Measurements from ENCODE around the gene THADA.
"Not testable (repeated sequence)": the region's sequence is repeated elsewhere in the genome, so short reads cannot be mapped to it uniquely, and the experiment has no call there.

Gene THADA

GRCh38 chr2:43540021-43540779, 55.6 kb downstream of the THADA start:
- DNase-seq = peak; percentile 13

DNA sequence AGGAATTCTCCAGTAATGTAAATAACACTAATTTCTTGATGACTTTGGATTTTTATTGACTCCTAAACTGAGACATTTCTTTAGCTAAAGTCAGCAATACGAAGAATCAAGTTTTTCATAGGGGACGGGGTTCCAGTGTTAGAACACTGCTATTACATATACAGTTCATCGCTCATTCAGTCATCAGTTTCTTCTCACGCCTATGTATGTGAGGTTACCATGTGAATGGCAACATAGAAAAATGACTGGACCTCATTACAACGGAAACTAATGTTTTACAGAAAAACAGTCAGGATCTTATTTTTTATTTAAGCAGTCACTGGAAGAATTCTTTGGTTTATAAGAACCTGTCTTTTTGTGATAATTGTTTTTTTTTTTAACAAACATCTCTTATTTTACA, 56.4 kb downstream of the THADA start:
- no peak for DNase-seq

DNA sequence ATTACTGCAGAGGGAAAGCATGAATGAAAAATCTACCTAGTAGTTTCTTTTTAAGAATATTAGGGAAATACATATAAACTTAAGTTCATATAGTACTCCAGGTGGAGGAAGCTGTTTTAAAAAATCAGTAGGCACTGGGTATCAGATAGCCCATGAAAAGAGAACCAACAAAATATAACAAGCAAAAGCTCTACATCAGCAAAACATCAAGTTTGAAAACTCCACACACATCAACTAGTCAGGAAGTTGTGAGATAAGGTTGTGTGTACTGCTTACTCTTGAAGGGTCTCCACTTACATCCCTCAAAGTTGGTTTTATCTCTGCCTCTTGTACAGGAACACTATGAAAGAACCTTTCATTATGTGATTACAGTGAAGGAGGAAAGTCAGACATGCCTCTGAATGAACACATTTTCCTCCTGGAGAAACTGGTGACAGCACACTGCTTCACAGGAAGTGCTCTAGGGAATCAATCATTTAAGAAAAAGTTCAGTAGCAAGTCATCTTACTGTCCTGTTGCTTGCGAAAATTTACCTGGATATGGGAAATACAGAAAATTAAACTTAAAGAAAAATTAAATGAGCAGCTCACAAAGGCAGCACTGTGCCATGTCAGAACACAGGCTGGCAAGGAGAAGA, 57.7 kb downstream of the THADA start:
- no peak for DNase-seq

DNA sequence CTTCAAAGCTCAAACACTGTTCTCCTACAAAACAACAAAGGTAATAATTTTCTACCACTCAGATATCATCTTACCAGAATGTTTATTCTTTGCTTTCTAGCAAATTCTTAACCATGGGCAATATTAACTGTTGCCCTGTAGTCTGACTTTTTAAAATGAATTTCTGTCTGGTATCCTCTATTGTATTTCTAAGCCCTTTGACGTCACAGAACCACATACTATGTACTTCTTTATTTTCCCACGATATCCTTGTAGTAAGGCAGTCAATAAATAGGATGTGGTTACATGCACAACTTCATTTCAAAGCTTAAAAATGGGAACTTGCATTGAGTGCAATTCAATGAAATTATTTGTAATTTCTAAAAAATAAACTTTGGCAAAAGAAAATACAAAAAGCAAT, 58.7 kb downstream of the THADA start:
- no peak for DNase-seq

- no peak for DNase-seq
These were observed 61.3 kb downstream of the THADA start for GRCh38 chr2:43534569-43534968.

DNA sequence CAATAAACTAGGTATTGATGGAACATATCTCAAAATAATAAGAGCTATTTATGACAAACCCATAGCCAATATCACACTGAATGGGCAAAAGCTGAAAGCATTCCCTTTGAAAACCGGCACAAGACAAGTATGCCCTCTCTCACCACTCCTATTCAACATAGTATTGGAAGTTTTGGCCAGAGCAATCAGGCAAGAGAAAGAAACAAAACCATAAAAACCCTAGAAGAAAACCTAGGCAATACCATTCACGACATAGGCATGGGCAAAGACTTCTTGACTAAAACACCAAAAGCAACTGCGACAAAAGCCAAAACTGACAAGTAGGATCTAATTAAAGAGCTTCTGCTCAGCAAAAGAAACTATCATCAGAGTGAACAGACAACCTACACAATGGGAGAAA, 63.3 kb downstream of the THADA start:
- not testable (repeated sequence) for DNase-seq

GRCh38 chr2:43531251-43531650, 64.6 kb downstream of the THADA start:
- DNase-seq = no peak

- no peak for DNase-seq
These were observed 68.8 kb downstream of the THADA start for GRCh38 chr2:43526994-43527393.

- DNase-seq = no peak
These were observed 70.3 kb downstream of the THADA start for GRCh38 chr2:43525506-43525905.

DNA sequence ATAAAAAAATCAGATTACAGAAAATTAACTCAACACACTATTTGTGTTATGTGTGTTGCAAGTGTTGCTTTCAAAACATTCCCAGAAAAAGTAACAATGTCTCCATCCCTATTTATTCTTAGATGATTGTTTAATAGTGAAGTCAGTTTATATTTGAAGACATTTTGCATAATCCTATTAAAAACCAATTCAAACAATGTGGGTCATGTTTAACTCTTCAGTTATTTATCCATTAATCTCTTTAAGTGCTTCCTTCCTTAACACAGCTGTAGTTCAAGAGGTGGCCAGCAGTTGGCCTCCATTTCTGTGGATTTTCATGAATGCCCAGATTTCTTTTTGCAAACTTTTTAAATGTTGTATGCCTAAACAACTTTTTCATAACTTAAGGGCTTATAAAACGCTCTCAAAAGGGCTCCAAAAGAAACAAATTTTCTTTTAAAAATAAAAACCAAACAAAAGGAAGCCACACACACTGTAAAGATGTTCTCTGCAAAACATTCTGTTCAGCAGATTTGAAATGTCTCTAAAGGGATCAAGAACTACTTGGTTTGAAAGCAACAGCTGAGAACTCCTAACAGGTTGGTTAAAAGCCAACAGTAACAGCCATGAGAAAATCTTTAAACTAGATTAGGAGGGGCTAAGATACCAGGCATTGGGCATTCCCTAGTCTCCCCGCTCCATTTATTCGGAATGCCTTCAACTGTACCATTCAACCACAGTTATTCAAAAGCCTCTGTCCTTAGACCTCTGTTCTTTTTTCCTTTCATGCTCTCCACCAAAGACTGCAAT, 71.5 kb downstream of the THADA start:
- DNase-seq = no peak

GRCh38 chr2:43522177-43522576, 73.7 kb downstream of the THADA start:
- DNase-seq = no peak

DNA sequence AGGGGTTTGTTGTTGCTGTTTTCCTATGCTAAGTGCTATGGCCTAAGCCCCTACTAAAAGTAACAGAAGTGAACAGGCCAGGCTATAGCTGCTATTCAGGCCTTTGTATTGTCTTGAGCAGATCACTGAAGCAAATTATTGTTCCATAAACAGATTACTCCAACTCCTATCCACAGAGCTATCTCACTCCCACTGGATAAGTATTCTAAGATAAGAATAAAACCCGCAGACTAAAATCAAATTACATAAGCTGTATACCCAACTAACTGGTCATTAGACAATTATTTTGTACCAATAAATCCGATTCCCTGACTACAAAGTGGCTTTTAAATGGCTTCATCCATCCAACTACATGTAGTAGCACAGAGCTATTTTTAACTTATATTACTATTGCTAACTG, 74.3 kb downstream of the THADA start:
- DNase-seq = no peak

DNA sequence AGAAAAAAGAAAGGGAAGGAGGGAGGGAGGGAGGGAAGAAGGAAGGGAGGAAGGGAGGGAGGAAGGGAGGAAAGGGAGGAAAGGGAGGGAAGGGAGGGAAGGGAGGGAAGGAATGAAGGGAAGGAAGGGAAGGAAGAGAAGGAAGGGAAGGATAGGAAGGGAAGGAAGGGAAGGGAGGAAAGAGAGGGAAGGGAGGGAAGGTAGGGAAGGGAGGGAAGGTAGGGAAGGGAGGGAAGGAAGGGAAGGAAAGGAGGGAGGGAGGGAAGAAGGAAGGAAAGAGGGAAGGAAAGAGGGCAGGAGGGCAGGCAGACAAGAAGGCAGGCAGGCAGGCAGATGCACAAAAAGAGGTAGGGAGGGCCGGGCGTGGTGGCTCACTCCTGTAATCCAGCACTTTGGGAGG, 74.9 kb downstream of the THADA start:
- no peak for DNase-seq

DNA sequence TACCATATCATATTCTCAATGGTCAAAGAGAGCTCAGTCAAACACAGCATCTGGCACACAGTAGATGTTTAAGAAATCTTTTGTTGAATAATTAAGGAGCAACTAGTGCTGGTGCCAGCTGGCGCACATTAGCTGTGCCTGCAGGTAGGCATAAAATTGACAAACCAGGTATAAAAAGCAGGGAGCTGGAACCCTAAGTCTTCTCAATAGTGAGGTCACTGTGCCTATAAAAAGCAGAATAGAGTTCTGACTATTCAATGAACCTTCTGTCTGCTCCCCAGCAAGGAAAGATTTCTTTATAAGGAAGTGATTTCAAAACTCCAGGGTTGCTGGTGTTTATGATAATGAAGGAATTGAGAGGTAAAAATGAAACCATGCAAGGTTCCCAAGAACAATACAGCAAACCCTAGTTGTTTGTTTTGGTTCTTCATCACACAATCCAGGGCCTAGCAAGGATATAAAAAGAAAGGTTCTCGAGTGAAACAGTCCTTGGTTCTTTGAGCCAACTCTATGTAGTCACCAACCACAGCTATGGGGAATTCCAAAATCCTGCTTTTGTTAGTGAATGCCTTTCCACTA, 76.1 kb downstream of the THADA start:
- peak; percentile 77 for DNase-seq

GRCh38 chr2:43518718-43519117, 77.1 kb downstream of the THADA start:
- no peak for DNase-seq

GRCh38 chr2:43518181-43518580, 77.7 kb downstream of the THADA start:
- DNase-seq = no peak

- DNase-seq = no peak
These were observed 79.9 kb downstream of the THADA start for GRCh38 chr2:43515807-43516497.

GRCh38 chr2:43515248-43515647, 80.6 kb downstream of the THADA start:
- DNase-seq = no peak

- DNase-seq = no peak
These were observed 82.0 kb downstream of the THADA start for GRCh38 chr2:43513796-43514195.

GRCh38 chr2:43513216-43513615, 82.6 kb downstream of the THADA start:
- no peak for DNase-seq

GRCh38 chr2:43511199-43511598, 84.6 kb downstream of the THADA start:
- DNase-seq = no peak

GRCh38 chr2:43509886-43510285, 86.0 kb downstream of the THADA start:
- DNase-seq = no peak

- no peak for DNase-seq
These were observed 87.6 kb downstream of the THADA start for GRCh38 chr2:43508209-43508608.

Data from amniotic stem cell (primary cell).